A673 (cell line): Measurements from ENCODE around the gene MAGEA4. TPM values are rescaled to one million over a fixed set of nuclear protein-coding genes. Genes with fewer than 3 reads are reported as not detected.

Experiments used
- BruUV-seq: library from RNA; stranded (reverse); fragments of 400-500 nt; replicated peaks from 2 replicates; lab custom pipeline; 2021; lab: Mats Ljungman, UMichigan
- CTCF ChIA-PET: fragments of 300-600 bp; sonication (Branson Sonifier 250); formaldehyde crosslinking; loops from one replicate; lab custom pipeline; 2022; ENCODE audit warnings: antibody characterized with exemption; lab: Charles Lee
- POLR2A ChIA-PET: fragments of 300-600 bp; sonication (Branson Sonifier 250); formaldehyde crosslinking; loops from one replicate; lab custom pipeline; 2022; ENCODE audit warnings: antibody characterized with exemption; ENCODE audit not compliant: low non-redundant PET; lab: Charles Lee
- DNase-seq: peaks from one replicate; pipeline ENCODE4 v3.0.0-alpha.2; 2015; ENCODE audit warnings: low spot score
- H3K27ac ChIP-seq: fragments of 200-600 bp; sonication (generic); 2 replicates; pipeline ENCODE4 v1.5.1; 2016; ENCODE audit warnings: mixed run types, low read depth, mild to moderate bottlenecking, mixed read lengths, antibody characterized with exemption, low read length; ENCODE audit not compliant: poor library complexity, severe bottlenecking
- H3K27me3 ChIP-seq: fragments of 200-600 bp; sonication (generic); replicated peaks from 2 replicates; pipeline ENCODE4 v1.6.1; 2017; ENCODE audit warnings: mixed run types, low read depth, mild to moderate bottlenecking, mixed read lengths, antibody characterized with exemption, low read length; ENCODE audit not compliant: insufficient read depth, poor library complexity
- H3K36me3 ChIP-seq: fragments of 200-600 bp; sonication (generic); 2 replicates; pipeline ENCODE4 v1.6.1; 2016; ENCODE audit warnings: mixed run types, mild to moderate bottlenecking, mixed read lengths, antibody characterized with exemption, low read length; ENCODE audit not compliant: insufficient read depth, poor library complexity, severe bottlenecking
- H3K4me1 ChIP-seq: fragments of 200-600 bp; sonication (generic); 2 replicates; pipeline ENCODE4 v1.6.1; 2017; ENCODE audit warnings: mixed run types, mild to moderate bottlenecking, mixed read lengths, antibody characterized with exemption, low read length; ENCODE audit not compliant: insufficient read depth, poor library complexity, severe bottlenecking
- H3K4me3 ChIP-seq: fragments of 200-600 bp; sonication (generic); 2 replicates; pipeline ENCODE4 v1.5.1; 2016; ENCODE audit warnings: low read depth, mixed run types, mild to moderate bottlenecking, mixed read lengths, low read length; ENCODE audit not compliant: poor library complexity, severe bottlenecking
- H3K9me3 ChIP-seq: fragments of 200-600 bp; sonication (generic); 2 replicates; pipeline ENCODE4 v1.6.1; 2016; ENCODE audit warnings: mixed run types, low read depth, mild to moderate bottlenecking, mixed read lengths, antibody characterized with exemption, low read length; ENCODE audit not compliant: poor library complexity, severe bottlenecking
- CTCF ChIP-seq: fragments of 300-800, 200-600 bp; sonication (generic); conservative IDR thresholded peaks from 2 replicates; pipeline ENCODE4 v1.5.1; 2017; ENCODE audit warnings: low read depth, mild to moderate bottlenecking, antibody characterized with exemption, low read length, moderate library complexity, mixed read lengths
- EZH2 ChIP-seq: fragments of 200-600 bp; sonication (generic); IDR thresholded peaks from 2 replicates; pipeline ENCODE4 v1.6.1; 2017; ENCODE audit warnings: borderline replicate concordance, low read depth, mild to moderate bottlenecking, mixed read lengths, antibody characterized with exemption, low read length; ENCODE audit not compliant: poor library complexity, severe bottlenecking
- intact Hi-C: fragments of 100-400 bp; cut with micrococcal nuclease; formaldehyde crosslinking; loops from one replicate; pipeline ENCODE4 v1.10.0; 2022; ENCODE audit not compliant: unreplicated experiment
- total RNA-seq: library from RNA; stranded (reverse); gene quantifications from 2 replicates; pipeline ENCODE4 v1.2.3, GENCODE V29; 2021

Gene MAGEA4
- total RNA-seq, 1 experiment from 2014 or later: not detected

GRCh38 chrX:151880895-151881294, 31.8 kb upstream of the MAGEA4 start:
- Histone ChIP-seq H3K4me1 (no peaks in the 10 kb centered on the region), H3K4me3 (no peak overlapping the region), H3K9me3 (no peaks in the 10 kb centered on the region), H3K27ac (no peak overlapping the region), H3K36me3 (no peaks in the 10 kb centered on the region), H3K27me3 (no peaks in the 10 kb centered on the region)
- intact Hi-C loops: no loop called here
- TF ChIP-seq CTCF (no peak), EZH2 (no peak)
- ChIA-PET POLR2A (no interaction called here), CTCF (no interaction called here)
- BruUV-seq: no TSS peak
- DNase-seq: no peak

GRCh38 chrX:151889421-151889820, 23.3 kb upstream of the MAGEA4 start:
- TF ChIP-seq EZH2: no peak
- no peak for TF ChIP-seq CTCF
- no peaks in the 10 kb centered on the region for H3K36me3 ChIP-seq
- H3K4me3 ChIP-seq: no peak overlapping the region
- H3K27ac ChIP-seq: no peak overlapping the region
- ChIA-PET CTCF (no interaction called here), POLR2A (no interaction called here)
- intact Hi-C loops: no loop called here
- DNase-seq: no peak
- H3K4me1 ChIP-seq: no peaks in the 10 kb centered on the region
- no peaks in the 10 kb centered on the region for H3K9me3 ChIP-seq
- no TSS peak for BruUV-seq
- H3K27me3 ChIP-seq: no peaks in the 10 kb centered on the region

- no peaks in the 10 kb centered on the region for H3K9me3 ChIP-seq
- CTCF ChIA-PET: no interaction called here
- intact Hi-C loops: no loop called here
- TF ChIP-seq EZH2: no peak
- no peak for TF ChIP-seq CTCF
- H3K4me3 ChIP-seq: no peak overlapping the region
- H3K27ac ChIP-seq: no peak overlapping the region
- H3K4me1 ChIP-seq: no peaks in the 10 kb centered on the region
- H3K27me3 ChIP-seq: no peaks in the 10 kb centered on the region
- no peak for DNase-seq
- no peaks in the 10 kb centered on the region for H3K36me3 ChIP-seq
- no TSS peak for BruUV-seq
- POLR2A ChIA-PET: no interaction called here
Observed at GRCh38 chrX:151896734-151897474, 15.8 kb upstream of the MAGEA4 start.
